GM18870 (cell line): ENCODE results near the gene DPP4.
A peak's percentile ranks its signal among the peaks of the same experiment; 100 is the strongest.
"Not testable (repeated sequence)": the region's sequence is repeated elsewhere in the genome, so short reads cannot be mapped to it uniquely, and the experiment has no call there.

Experiments
- ATAC-seq: cut with Tn5 transposase; IDR thresholded peaks from one replicate; pipeline ENCODE4 v1.9.1; 2021; ENCODE audit warnings: moderate library complexity; ENCODE audit not compliant: unreplicated experiment

DPP4 gene

DNA sequence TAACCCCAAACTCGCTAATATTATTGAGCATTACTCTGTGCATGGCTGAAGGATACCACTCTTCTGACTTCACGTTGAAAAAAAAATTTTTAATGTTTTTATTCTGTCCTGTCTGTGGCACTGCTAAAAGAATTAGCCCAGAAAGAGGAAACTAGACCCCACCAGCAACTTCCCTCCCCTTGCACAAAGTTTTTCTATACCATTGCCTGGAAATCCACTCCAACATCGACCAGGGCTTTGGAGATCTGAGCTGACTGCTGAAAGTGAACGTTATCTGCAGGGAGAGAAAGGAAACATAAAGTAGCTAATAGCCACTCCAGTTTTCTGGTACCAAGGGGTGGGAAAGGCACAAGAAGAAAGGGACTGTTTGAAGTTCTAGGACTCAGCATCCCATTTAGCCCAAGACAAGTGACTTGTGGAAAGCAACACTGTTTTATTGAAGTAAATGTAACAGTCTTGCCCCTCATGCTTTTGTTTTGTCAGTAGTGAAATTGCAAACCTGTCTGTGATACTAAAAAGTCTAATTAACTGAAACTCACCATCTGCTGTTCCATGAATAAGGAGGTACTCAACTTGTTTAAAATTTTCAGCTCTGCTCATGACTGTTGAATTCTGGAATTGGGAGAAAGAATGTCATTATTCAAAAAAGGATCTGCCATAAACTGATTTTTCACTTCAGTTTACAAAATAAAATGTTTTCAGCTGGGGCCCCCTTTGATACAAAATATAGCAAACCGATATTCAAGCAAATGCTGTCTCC lies 79.1 kb downstream of the DPP4 start:
- no peak for ATAC-seq

DNA sequence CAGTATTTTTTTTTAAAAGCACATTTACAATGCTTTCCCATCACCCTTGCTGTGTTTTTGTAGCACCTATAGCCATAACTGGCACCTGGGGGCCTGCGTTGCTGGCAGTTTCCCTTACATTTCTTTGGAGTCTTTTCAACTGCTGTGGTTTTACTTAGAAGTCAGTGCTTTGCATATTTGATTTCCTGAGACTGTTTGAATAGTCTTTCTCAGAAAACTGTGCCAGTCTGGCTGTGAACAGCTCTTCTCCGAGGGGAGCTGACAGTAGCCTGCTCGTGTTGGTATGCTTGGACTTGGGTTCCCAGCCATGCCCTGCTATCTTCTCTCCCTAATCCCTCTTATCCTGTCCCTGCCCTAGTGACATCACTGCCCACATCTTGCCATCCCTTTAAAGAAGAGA lies 81.5 kb downstream of the DPP4 start:
- peak; percentile 56 for ATAC-seq

DNA sequence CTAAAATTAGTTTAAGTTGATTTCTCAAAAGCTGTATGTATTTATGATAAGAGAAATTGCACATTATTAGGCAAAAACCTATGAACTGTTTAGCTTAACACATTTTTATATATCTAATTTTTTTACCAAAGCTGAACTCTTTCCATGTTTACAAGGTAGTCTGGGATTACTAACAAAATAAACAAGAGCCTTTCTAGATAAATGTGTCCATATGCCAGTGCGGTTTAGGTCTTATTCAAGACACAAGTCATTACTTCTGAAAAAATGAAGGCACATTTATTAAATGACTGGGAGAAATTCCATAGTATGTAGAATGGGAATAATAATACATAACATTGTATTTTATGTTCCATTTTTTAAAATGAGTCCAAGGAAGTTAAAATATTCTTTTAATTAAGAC lies 82.0 kb downstream of the DPP4 start:
- no peak for ATAC-seq

DNA sequence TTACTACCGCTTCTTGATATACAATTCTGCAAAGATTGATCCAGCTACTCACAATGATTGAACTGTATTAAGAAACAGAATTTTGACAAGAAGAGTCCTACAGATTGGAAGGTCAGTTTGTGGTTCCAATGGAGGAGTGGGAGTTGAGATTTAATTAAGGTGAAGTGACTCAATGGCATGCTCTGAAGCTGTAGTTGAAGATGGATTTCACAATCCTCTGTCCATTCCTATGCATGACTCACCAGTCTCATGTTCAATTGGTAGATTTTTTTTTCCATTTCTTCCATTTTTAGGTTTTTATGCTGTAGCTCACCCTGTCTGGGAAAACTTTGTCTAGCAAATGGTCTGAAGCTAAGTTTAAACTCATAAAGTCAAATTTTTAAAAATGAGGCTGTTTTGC lies 83.3 kb downstream of the DPP4 start:
- ATAC-seq = no peak

DNA sequence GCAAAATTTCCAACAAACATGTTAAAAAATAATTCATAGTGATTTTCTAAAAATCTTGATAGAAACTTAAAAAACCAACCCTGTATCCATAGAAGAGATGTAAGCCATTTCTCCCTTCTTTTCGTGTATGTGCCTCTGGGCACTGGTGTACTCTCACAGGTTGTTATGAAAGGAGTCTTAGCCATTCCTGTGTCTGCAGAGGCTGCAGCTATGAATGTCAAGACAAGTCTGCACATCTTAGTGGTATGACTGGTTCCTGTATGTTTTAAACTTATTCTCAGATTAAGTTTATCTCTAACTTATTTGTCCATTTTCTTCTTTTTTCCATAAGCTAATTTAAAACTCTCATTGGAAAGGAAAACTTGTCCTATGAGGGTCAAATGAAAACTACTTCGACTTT lies 84.0 kb downstream of the DPP4 start:
- ATAC-seq = no peak

DNA sequence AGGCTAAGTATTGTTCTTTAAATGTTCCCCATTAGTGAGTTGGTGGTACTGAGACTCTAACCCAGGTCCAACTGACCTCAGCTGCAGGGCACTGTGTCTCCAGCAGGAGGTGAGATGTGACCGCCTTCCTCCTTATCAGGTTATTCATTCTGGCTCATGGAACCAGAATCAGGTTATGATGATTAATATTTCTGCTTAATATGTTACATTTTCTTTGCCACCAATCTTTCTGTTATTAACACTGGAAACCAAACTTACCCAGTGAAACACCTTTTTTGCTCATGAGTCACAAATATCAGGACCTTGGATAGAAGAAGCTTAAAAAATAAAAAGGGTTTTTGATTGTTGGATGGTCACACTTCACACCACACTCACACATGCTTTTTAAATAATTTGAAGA lies 85.4 kb downstream of the DPP4 start:
- ATAC-seq = no peak

DNA sequence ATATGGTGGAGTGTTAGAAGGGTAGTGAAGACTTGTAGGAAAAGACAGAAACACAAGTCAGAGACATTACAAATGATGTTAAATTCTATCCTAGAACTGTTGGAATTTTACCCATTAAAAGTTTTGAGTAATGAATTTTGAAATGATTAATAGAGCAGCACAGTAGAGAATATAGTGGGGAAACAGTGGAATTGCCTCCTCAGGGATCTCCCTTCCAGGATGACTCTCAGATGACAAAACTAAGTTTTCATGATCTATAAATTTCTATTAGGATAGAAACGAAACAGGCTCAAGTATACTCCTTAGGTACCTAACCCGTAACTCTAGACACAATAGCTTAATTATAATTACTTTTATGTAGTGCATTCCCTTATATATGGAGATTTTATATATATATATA lies 86.7 kb downstream of the DPP4 start:
- ATAC-seq = no peak

DNA sequence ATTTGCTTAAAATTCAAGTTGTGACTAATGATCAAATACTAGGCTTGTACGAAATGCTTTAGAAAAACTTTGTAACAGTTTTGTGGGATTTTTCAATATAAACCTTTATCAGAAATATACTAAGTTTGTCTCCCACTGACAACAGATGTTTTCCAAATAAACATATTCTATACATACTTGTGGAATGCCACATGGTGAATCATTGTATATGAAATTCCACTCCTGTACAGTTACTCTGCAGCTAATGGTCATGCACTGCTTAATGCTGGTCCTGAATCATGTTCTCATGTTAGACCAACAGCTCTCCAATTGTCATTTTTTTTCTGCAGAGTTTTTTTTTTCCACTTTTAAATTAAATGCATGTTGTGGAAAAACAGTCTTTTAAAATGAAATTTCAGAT lies 90.1 kb downstream of the DPP4 start:
- no peak for ATAC-seq

DNA sequence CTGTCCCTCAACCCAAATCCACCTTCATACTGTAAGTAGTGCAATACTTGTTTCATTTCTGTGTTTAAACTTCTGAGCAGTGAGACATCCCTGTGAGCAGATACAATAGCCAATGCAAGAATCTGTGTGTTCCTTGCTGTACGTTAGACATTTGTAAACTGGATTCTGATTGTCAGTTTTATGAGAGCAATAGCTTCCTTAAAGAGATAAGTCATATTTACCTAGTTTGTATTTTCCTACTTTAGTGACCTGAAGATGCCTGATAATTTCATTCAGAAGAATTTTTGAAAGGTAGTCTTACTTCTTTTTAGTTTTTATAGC lies 90.7 kb downstream of the DPP4 start:
- no peak for ATAC-seq

DNA sequence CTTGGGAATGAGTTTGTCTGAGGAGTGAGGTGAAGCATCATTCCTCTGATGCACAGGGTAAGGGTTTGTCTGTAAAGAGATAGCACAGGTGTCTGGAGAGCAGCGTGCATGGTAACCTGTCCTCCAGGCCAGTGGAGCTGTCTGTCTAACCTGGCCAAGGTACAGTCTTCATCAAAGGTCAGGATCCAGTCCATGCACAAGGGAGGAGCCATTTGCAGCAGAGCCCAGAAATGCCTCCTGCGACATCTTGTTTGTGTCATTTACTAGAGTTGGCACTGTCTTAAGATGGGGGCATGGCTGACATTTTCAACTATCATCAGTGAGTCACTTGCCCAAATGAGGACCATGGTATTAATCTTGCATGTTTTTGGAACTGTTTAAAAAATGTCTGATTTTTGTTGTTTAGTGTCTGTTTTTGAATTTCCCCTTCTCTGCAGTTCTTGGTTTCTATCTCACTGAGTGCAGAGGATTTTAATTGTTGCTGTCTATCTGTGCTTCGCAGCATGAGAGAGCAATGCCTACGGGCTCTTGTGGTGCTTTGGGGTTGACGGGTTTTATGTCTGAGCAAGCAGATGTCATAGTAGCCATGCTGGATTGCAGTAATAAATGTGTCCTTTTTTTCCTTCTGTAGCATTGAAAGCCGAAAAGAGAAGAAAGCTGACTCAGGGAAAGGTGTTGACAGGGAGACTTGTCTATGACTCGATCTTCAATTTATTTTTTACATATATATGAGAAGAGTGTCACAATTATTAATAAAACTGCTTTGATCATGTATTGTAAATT lies 91.3 kb downstream of the DPP4 start:
- ATAC-seq = no peak

DNA sequence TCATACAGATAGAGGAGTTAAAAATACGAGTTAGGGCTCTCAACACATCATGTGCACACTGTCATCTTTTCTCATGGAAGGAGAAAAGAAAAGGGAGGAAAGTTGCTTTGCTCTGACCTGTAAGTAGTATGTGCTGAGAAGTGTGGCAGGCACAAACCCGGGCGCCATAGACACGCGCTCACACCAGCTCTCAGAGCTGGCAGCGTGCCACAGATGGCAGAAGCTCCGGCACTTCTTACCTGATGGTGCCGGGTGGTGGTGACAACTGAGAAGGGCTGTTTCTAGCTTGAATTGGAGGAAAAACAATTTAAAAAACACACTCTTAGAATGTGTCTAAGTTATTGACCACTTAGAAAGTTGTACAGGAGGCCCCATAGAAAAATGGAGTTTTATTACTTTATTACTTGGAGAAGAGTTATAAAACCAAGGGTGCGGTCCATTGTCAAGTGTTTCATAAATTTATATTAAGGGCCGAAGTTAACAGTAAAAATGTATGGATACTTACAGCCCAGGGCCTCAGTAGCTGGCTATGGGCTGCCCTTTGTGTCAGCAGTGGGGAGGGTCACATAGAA lies 92.2 kb downstream of the DPP4 start:
- ATAC-seq = no peak

DNA sequence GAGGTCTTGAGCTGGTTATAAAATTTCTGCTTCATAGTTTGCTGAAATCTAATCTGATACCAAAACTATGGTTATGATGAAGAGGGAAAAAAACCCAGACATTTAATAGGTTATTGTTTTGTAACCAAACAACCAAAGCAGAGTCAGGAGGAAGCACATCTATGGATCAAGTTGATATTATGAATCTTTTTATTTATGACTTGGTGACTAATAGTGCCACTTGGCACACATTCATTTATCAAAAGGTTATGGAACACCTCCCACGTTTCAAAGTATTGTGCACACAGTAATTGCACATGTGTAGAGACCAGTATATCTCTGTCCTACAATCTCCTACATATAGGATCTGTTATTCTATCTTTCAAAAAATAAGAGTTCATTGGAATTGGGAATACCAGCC lies 93.0 kb downstream of the DPP4 start:
- no peak for ATAC-seq

DNA sequence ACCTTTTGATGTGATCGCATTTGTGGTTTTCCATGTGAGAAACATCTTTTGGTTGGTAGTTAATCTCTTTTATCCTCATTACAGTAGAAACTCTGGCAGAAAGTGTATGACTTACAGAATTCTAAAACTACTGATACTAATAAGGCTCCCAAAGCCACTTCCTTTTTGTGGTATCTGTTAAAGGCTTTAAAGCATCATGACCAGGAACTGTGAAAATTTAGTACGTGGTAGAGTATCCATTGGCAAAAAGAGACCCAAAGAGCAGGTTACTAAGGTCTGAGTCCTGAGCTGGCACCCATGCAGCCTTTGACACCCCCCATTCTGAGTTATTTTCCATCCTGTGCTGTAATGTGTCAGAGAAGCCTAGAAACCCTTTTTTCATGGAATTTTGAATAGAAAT lies 94.5 kb downstream of the DPP4 start:
- no peak for ATAC-seq

DNA sequence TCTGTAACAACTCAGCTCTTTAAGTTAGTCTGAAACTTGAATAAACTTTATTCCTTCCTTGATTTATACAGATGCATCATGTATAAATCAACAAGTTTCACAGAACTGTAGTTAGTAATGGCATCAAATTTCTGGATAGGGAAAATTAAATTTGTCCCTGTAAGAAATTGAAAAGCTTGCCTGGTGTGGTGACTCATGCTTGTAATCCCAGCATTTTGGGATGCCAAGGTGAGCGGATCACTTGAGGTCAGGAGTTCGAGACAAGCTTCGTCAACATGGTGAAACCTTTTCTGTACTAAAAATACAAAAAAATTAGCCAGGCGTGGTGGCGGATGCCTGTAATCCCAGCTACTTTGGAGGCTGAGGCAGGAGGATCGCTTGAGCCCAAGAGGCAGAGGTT lies 96.1 kb downstream of the DPP4 start:
- not testable (repeated sequence) for ATAC-seq

DNA sequence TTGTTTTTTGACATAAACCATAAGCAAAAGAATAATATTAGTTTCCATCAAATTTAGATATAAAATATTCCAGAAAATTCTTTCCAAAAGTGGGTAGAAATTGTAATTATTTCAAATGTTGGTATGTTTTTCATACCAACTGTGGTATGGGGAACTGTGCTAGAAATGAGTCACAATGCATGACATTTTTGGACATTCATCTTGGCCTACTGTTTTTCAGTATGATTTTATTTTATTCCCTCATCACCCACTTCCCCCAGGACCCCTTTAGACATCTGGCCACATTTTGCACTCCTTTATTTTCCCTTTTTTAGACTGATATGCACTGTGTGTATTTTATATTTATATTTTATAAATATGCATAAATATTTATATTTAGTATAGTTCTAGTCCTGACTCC lies 97.1 kb downstream of the DPP4 start:
- ATAC-seq = no peak

DNA sequence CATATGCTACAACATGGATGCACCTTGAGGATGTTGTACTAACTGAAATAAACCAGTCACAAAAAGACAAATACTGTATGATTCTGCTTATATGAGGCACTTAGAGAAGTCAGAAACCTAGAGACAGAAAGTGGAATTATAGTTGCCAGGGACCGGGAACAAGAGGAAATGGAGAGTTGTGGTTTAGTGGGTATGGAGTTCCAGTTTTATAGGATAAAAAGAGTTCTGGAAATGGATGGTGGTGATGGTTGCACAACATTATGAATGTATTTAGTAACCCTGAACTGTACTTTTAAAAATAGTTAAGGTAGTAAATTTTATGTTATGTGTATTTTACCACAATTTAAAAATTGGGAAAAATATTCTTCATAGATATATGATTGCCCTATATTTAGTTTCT lies 97.7 kb downstream of the DPP4 start:
- no peak for ATAC-seq

DNA sequence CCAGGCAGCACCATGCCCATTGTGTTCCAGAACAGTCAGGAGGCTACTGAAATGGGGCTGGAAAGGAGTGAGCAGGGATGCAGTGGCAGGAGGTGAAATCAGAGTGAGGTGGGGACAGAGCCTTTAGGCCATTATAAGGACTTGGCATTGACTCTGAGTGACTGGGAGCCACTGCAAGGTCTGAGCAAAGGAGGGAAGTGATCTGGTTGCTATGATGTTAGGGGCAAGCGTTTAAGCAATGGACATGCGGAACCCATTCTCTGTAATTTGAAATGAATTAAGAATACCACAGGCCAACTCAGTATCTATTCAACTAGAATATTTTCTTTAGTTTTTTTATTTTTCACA lies 98.2 kb downstream of the DPP4 start:
- no peak for ATAC-seq

DNA sequence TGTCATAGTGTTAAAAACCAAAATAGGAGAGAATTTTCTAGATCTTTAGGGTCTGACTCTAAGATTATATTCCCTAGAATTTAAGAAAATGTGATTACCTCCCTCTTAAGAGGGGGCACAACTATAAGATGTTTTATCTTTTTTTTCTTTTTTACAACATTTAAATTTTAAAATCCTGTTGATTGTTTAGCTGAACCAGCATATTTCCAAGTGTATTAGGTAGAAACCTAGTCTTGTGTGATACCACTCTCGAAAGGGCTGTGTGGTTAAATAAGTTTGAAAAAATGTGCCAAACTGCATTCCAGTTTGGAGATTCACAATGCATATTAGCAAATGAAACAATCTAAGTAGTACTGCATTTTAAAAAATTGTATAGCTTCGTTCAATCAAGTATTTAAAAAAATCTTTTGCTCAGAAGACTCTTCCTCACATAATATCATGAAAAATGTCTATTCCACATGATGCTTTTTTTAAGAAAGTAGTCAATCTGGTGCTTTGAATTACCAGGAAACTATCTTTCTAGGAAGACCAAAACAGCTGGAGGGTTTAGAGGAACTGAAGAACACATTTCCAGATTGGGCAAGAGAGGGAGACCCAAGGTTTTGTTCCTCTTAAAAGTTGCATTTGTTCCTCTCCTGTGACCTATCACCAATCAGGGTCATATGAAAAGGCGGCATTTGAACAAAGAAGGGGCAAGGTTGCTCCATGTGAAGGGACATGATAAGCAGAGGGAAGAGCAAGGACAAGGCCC lies 98.8 kb downstream of the DPP4 start:
- ATAC-seq = no peak

DNA sequence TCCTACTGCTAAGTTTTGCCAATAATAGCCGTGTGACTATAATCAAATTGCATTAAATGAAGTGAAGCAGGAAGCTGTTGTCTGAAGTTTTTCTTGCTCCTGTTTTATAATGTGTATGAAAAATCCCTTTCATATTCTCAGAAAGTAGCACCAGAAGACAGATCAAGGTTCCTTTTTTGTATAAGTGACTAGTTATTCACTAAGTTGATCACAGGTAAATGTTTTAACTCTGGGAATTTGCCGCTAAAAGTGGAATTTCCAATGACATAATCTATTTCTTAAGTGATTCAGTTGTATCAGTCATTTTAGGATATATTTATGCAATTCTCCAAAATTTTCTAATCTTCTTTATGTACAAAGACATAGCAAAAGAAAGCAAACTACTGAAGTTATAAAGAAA lies 99.6 kb downstream of the DPP4 start:
- ATAC-seq = no peak

DNA sequence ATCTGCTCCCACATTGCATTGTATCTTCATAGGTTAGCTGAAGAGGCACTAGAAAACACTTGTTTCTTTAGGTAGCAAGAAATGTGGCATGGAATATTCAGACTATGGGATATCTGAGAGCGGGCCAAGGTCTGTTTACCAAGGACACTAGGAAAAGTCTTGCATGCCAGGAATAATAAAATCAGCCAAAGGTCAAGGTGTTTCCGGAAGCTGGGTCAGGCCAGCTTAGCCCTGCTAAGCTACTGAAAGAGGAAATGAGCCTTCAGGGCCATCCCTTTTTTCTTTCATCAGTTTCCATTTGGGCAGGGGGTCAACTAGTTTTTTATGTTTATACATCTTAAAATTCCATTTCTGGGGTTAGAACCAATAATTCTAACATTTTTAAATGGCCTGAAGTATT lies 101.1 kb downstream of the DPP4 start:
- ATAC-seq = no peak

DNA sequence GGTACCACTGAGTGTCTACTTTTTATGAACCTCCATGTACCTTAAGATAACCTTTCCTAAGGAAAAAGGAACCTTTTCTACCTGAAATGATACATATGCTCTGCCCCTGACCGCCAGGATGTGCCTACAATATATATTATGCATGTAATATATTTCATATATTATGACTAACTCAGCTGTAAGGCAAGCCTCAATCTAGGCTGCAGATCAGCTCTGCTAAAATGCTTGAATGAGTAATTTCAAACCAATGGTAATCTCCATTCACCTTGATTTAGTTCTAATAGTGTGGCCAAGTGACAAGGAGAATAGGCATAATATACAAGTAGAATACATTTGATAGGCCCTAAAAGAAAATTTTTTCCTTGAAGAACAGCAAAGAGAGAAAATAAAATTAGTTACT lies 101.8 kb downstream of the DPP4 start:
- ATAC-seq = no peak

DNA sequence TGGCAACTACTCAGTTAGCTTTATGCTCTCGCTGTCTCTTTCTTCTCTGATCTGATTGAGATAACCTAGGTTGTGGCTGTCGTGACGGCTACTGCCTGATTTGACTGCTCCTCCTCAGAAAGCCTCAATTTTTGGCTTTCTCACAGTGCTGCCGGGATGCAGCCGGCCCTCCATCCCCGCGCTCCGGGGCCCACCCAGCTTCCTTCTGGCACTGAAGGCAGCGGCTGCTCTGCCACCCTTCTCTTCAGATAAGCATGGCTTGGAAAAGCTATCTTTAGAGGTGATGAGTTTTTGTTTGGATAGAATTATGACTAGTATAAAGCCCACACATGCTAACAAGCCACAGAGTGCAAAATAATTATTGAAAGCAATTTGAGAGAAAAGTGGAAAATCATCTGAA lies 102.5 kb downstream of the DPP4 start:
- no peak for ATAC-seq
